IMR-90 (cell line): ENCODE results near the gene PRDX4. TPM values are rescaled to one million over a fixed set of nuclear protein-coding genes. Genes with fewer than 3 reads are reported as not detected.

Experiments used
- ATAC-seq: fragments of 200-7000 bp; cut with Tn5 transposase; 2 replicates; pipeline ENCODE4 v1.9.1; 2020; ENCODE audit warnings: low read depth, mild to moderate bottlenecking, moderate library complexity
- BruUV-seq: library from RNA; stranded (reverse); fragments of 400-500 nt; replicated peaks from 2 replicates; lab custom pipeline; 2021; lab: Mats Ljungman, UMichigan
- CTCF ChIA-PET: fragments of 300-600 bp; formaldehyde crosslinking; extraction: SDS; loops from one replicate; lab custom pipeline; 2021; ENCODE audit warnings: antibody characterized with exemption; lab: Yijun Ruan, JAX
- POLR2A ChIA-PET: fragments of 300-600 bp; sonication (Branson Sonifier 250); formaldehyde crosslinking; loops from one replicate; lab custom pipeline; 2022; ENCODE audit warnings: antibody characterized with exemption; ENCODE audit not compliant: unreplicated experiment; lab: Charles Lee
- DNase-seq: peaks from one replicate; pipeline ENCODE4 v3.0.0; 2013
- H2AFZ ChIP-seq: replicated peaks from 2 replicates; pipeline ENCODE3; 2013; ENCODE audit warnings: low read length, mild to moderate bottlenecking; ENCODE audit not compliant: poor library complexity
- H2AK5ac ChIP-seq: 2 replicates; pipeline ENCODE4 v1.6.1; 2013; ENCODE audit warnings: low read depth, low read length, inconsistent platforms
- H2AK9ac ChIP-seq: replicated peaks from 2 replicates; pipeline ENCODE3; 2013; ENCODE audit warnings: mild to moderate bottlenecking, low read depth, low read length, moderate library complexity; ENCODE audit not compliant: poor library complexity
- H2BK120ac ChIP-seq: 2 replicates; pipeline ENCODE4 v1.6.1; 2013; ENCODE audit warnings: low read depth, low read length, inconsistent platforms
- H2BK15ac ChIP-seq: 3 replicates; pipeline ENCODE4 v1.6.1; 2013; ENCODE audit warnings: low read depth, low read length, inconsistent platforms
- H2BK20ac ChIP-seq: 2 replicates; pipeline ENCODE4 v1.6.1; 2013; ENCODE audit warnings: low read depth, mild to moderate bottlenecking, inconsistent platforms, low read length, moderate library complexity
- H2BK5ac ChIP-seq: 2 replicates; pipeline ENCODE4 v1.6.1; 2013; ENCODE audit warnings: mild to moderate bottlenecking, low read depth, low read length, inconsistent platforms; ENCODE audit not compliant: poor library complexity, severe bottlenecking
- H3K14ac ChIP-seq: replicated peaks from 2 replicates; pipeline ENCODE4 v1.6.1; 2013; ENCODE audit warnings: low read depth, low read length, inconsistent platforms
- H3K18ac ChIP-seq: 2 replicates; pipeline ENCODE4 v1.6.1; 2013; ENCODE audit warnings: low read depth, low read length, control low read depth
- H3K23ac ChIP-seq: 2 replicates; pipeline ENCODE4 v1.6.1; 2013; ENCODE audit warnings: low read depth, low read length, inconsistent platforms
- H3K27ac ChIP-seq: 2 replicates; pipeline ENCODE4 v1.5.1; 2013; ENCODE audit warnings: mild to moderate bottlenecking, control low read depth, low read length; ENCODE audit not compliant: insufficient read depth
- H3K27me3 ChIP-seq: 2 replicates; pipeline ENCODE4 v1.6.1; 2013; ENCODE audit warnings: low read length; ENCODE audit not compliant: control insufficient read depth, insufficient read depth
- H3K36me3 ChIP-seq: 2 replicates; pipeline ENCODE4 v1.6.1; 2013; ENCODE audit warnings: low read length, mixed read lengths; ENCODE audit not compliant: control insufficient read depth, insufficient read depth
- H3K4ac ChIP-seq: 2 replicates; pipeline ENCODE4 v1.6.1; 2013; ENCODE audit warnings: low read depth, low read length, inconsistent platforms
- H3K4me1 ChIP-seq: 2 replicates; pipeline ENCODE4 v1.6.1; 2013; ENCODE audit warnings: low read length, mixed read lengths; ENCODE audit not compliant: control insufficient read depth, insufficient read depth
- H3K4me2 ChIP-seq: 2 replicates; pipeline ENCODE4 v1.6.1; 2013; ENCODE audit warnings: low read depth, mild to moderate bottlenecking, control low read depth, low read length, moderate library complexity
- H3K4me3 ChIP-seq: 2 replicates; pipeline ENCODE4 v1.5.1; 2013; ENCODE audit warnings: low read depth, mild to moderate bottlenecking, control low read depth, low read length, moderate library complexity; ENCODE audit not compliant: insufficient read depth
- H3K56ac ChIP-seq: 2 replicates; pipeline ENCODE4 v1.6.1; 2013; ENCODE audit warnings: low read length, inconsistent platforms; ENCODE audit not compliant: insufficient read depth; ENCODE audit errors: extremely low read depth
- H3K79me1 ChIP-seq, 2 experiments: 2 replicates each; pipeline ENCODE4 v1.6.1; 2013; ENCODE audit warnings: low read length in 2 of 2, inconsistent platforms in 1 of 2, low read depth in 1 of 2
- H3K9ac ChIP-seq: 2 replicates; pipeline ENCODE4 v1.6.1; 2013; ENCODE audit warnings: low read depth, low read length, control low read depth
- H3K9me1 ChIP-seq: 2 replicates; pipeline ENCODE4 v1.6.1; 2013; ENCODE audit warnings: low read length, inconsistent platforms; ENCODE audit not compliant: insufficient read depth
- H3K9me3 ChIP-seq: 2 replicates; pipeline ENCODE4 v1.6.1; 2013; ENCODE audit warnings: low read length; ENCODE audit not compliant: control insufficient read depth, insufficient read depth
- H4K20me1 ChIP-seq: 2 replicates; pipeline ENCODE4 v1.6.1; 2013; ENCODE audit warnings: low read length, inconsistent platforms; ENCODE audit not compliant: insufficient read depth
- H4K5ac ChIP-seq: 2 replicates; pipeline ENCODE4 v1.6.1; 2013; ENCODE audit warnings: mild to moderate bottlenecking, low read depth, low read length, control low read depth
- H4K8ac ChIP-seq, 2 experiments: 2 replicates each; pipeline ENCODE4 v1.6.1; 2013; ENCODE audit warnings: low read depth in 2 of 2, low read length in 2 of 2, control low read depth in 1 of 2, inconsistent platforms in 1 of 2
- H4K91ac ChIP-seq: 2 replicates; pipeline ENCODE4 v1.6.1; 2013; ENCODE audit warnings: low read depth, low read length, inconsistent platforms; ENCODE audit not compliant: insufficient read depth
- BHLHE40 ChIP-seq: fragments of 150-350 bp; IDR thresholded peaks from 2 replicates; pipeline ENCODE4 v1.6.1; 2016; ENCODE audit warnings: mild to moderate bottlenecking, low read depth, low read length
- CEBPB ChIP-seq: IDR thresholded peaks from 2 replicates; pipeline ENCODE4 v1.6.1; 2012; ENCODE audit warnings: low read depth, low read length, improper control_type of control experiment
- CHD1 ChIP-seq: IDR thresholded peaks from 2 replicates; pipeline ENCODE4 v1.6.1; 2012; ENCODE audit warnings: low read depth, low read length, improper control_type of control experiment
- FOS ChIP-seq: fragments of 150-350 bp; IDR thresholded peaks from 2 replicates; pipeline ENCODE4 v1.6.1; 2016; ENCODE audit warnings: low read depth, low read length
- MAFK ChIP-seq: IDR thresholded peaks from 2 replicates; pipeline ENCODE4 v1.6.1; 2012; ENCODE audit warnings: low read depth, low read length, improper control_type of control experiment
- MAZ ChIP-seq: IDR thresholded peaks from 2 replicates; pipeline ENCODE4 v1.6.1; 2012; ENCODE audit warnings: low read depth, mild to moderate bottlenecking, low read length, improper control_type of control experiment, moderate library complexity, borderline replicate concordance
- MXI1 ChIP-seq: IDR thresholded peaks from 2 replicates; pipeline ENCODE4 v1.6.1; 2012; ENCODE audit warnings: low read depth, mild to moderate bottlenecking, low read length, moderate library complexity, borderline replicate concordance
- NFE2L2 ChIP-seq: fragments of 150-350 bp; IDR thresholded peaks from 2 replicates; pipeline ENCODE4 v1.6.1; 2016; ENCODE audit warnings: low read depth, mild to moderate bottlenecking, low read length
- POLR2A ChIP-seq: IDR thresholded peaks from 2 replicates; pipeline ENCODE4 v1.6.1; 2012; ENCODE audit warnings: mild to moderate bottlenecking, low read depth, low read length
- RAD21 ChIP-seq: IDR thresholded peaks from 2 replicates; pipeline ENCODE4 v1.6.1; 2012; ENCODE audit warnings: low read length, improper control_type of control experiment
- RCOR1 ChIP-seq: IDR thresholded peaks from 2 replicates; pipeline ENCODE4 v1.6.1; 2012; ENCODE audit warnings: mild to moderate bottlenecking, low read length, improper control_type of control experiment; ENCODE audit not compliant: insufficient replicate concordance
- RFX5 ChIP-seq: IDR thresholded peaks from 2 replicates; pipeline ENCODE4 v1.8.0; 2012; ENCODE audit warnings: low read depth, mild to moderate bottlenecking, low read length, moderate library complexity
- SMC3 ChIP-seq: fragments of 150-350 bp; IDR thresholded peaks from 2 replicates; pipeline ENCODE4 v1.6.1; 2016; ENCODE audit warnings: low read depth, mild to moderate bottlenecking, antibody characterized with exemption, low read length, moderate library complexity
- WGBS, 2 experiments: methylation state at CpG; one replicate each; pipeline versions ENCODE4 v1.1.5 to v1.1.7; 2013; ENCODE audit warnings: missing lambda C conversion rate in 2 of 2; ENCODE audit not compliant: insufficient read length in 1 of 2; ENCODE audit errors: extremely low coverage in 2 of 2; 5-methylcytosine and 5-hydroxymethylcytosine counted together
- dilution Hi-C: fragments of 300-500 bp; cut with HindIII; formaldehyde crosslinking; loops from one replicate; pipeline ENCODE4 v1.14.3; 2018; ENCODE audit warnings: low sequenced_read_pairs; ENCODE audit not compliant: unreplicated experiment
- in situ Hi-C: fragments of 300-500 bp; cut with MboI; formaldehyde crosslinking; loops from 3 replicates; pipeline ENCODE4 v1.14.3; 2019; ENCODE audit warnings: low sequenced_read_pairs, inconsistent platforms, mixed read lengths
- intact Hi-C: fragments of 100-400 bp; cut with micrococcal nuclease; formaldehyde crosslinking; loops from 2 replicates; pipeline ENCODE4 v1.10.0; 2022
- polyA plus RNA-seq, 3 experiments: library from polyadenylated mRNA; depleted of rRNA; stranded (reverse); fragments of >200 nt; gene quantifications; 2 replicates each; pipeline ENCODE4 v1.2.3, GENCODE V29; 2012; ENCODE audit warnings: low replicate concordance in 1 of 3
- total RNA-seq: library from RNA; depleted of rRNA; stranded (reverse); fragments of >200 nt; gene quantifications from 2 replicates; pipeline ENCODE4 v1.2.3, GENCODE V29; 2012
- TF ChIP-seq, protein P1 (sequence below): fragments of 150-350 bp; IDR thresholded peaks from 2 replicates; pipeline ENCODE4 v1.6.1; 2017; ENCODE audit warnings: mild to moderate bottlenecking, antibody characterized with exemption, low read length, low read depth
- TF ChIP-seq, protein P2 (sequence below): fragments of 150-350 bp; IDR thresholded peaks from 2 replicates; pipeline ENCODE4 v1.6.1; 2016; ENCODE audit warnings: low read depth, mild to moderate bottlenecking, low read length, moderate library complexity, borderline replicate concordance
- TF ChIP-seq, protein P3 (sequence below): conservative IDR thresholded peaks from 2 replicates; pipeline ENCODE4 v1.5.1; 2012; ENCODE audit warnings: mild to moderate bottlenecking, low read depth, low read length, improper control_type of control experiment

Gene PRDX4
- total and polyA plus RNA-seq, 2 of the 4 experiments (the other 2 are of a cell fraction): 194 to 226 TPM

DNA sequence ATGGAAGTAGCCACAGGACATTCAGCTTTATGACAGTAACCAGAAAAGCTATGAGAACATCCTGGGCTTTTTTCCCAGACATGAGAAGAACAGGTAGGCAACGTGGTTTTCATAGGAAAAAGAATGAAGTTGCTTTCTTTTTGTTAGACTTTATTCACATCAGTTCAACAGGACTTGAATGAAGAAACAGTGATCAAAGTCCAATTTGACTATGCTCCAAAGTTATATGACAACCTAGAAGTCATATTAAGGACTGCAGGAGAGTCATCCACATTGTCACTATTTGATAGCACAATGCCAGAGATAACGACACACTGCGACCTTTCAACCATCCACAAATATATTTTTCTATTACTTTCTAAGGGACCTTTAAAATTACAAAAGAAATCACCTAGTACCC, 39.2 kb upstream of the PRDX4 start:
- H3K56ac ChIP-seq: no peak overlapping the region
- H3K14ac ChIP-seq: no peak overlapping the region
- POLR2A ChIA-PET: no interaction called here
- 10% methylated on average over 2 of the region's 3 CpGs; no CpG with 5 or more reads in 1 of the 2 experiments for WGBS, 2 experiments
- in situ Hi-C loops (no loop called here), intact Hi-C loops (no loop called here), dilution Hi-C loops (no loop called here)
- no peak overlapping the region for H2AFZ ChIP-seq
- H3K9me1 ChIP-seq: no peaks in the 10 kb centered on the region
- H3K27ac ChIP-seq: no peak overlapping the region
- no peak overlapping the region for H4K5ac ChIP-seq
- no TSS peak for BruUV-seq
- H3K27me3 ChIP-seq: peaks cover 2% of the 10 kb centered on the region; the same call in 1 of the 2 replicates
- no peaks in the 10 kb centered on the region for H3K4me1 ChIP-seq
- H4K20me1 ChIP-seq: no peaks in the 10 kb centered on the region
- H3K9ac ChIP-seq: no peak overlapping the region
- H2BK20ac ChIP-seq: no peak overlapping the region
- no peak overlapping the region for H3K4me3 ChIP-seq
- ATAC-seq (no peak), DNase-seq (no peak)
- H3K18ac ChIP-seq: no peak overlapping the region
- H3K79me1 ChIP-seq: no peaks in the 10 kb centered on the region
- H3K23ac ChIP-seq: no peak overlapping the region
- H2BK120ac ChIP-seq: no peak overlapping the region
- H4K8ac ChIP-seq: no peak overlapping the region
- H3K4ac ChIP-seq: no peak overlapping the region
- H2BK15ac ChIP-seq: no peak overlapping the region
- CTCF ChIA-PET: no interaction called here
- no peak for TF ChIP-seq SMC3
- TF ChIP-seq, protein P1, sequence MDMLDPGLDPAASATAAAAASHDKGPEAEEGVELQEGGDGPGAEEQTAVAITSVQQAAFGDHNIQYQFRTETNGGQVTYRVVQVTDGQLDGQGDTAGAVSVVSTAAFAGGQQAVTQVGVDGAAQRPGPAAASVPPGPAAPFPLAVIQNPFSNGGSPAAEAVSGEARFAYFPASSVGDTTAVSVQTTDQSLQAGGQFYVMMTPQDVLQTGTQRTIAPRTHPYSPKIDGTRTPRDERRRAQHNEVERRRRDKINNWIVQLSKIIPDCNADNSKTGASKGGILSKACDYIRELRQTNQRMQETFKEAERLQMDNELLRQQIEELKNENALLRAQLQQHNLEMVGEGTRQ: no peak
- TF ChIP-seq NFE2L2: no peak
- no peak for TF ChIP-seq POLR2A
- TF ChIP-seq CEBPB: no peak
- TF ChIP-seq, protein P2, sequence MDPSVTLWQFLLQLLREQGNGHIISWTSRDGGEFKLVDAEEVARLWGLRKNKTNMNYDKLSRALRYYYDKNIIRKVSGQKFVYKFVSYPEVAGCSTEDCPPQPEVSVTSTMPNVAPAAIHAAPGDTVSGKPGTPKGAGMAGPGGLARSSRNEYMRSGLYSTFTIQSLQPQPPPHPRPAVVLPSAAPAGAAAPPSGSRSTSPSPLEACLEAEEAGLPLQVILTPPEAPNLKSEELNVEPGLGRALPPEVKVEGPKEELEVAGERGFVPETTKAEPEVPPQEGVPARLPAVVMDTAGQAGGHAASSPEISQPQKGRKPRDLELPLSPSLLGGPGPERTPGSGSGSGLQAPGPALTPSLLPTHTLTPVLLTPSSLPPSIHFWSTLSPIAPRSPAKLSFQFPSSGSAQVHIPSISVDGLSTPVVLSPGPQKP: no peak
- TF ChIP-seq BHLHE40: no peak
- no peak for TF ChIP-seq MAZ
- no peak for TF ChIP-seq RFX5
- no peak for TF ChIP-seq RCOR1
- no peak for TF ChIP-seq RAD21
- no peak for TF ChIP-seq CHD1
- no peak for TF ChIP-seq MAFK
- TF ChIP-seq, protein P3, sequence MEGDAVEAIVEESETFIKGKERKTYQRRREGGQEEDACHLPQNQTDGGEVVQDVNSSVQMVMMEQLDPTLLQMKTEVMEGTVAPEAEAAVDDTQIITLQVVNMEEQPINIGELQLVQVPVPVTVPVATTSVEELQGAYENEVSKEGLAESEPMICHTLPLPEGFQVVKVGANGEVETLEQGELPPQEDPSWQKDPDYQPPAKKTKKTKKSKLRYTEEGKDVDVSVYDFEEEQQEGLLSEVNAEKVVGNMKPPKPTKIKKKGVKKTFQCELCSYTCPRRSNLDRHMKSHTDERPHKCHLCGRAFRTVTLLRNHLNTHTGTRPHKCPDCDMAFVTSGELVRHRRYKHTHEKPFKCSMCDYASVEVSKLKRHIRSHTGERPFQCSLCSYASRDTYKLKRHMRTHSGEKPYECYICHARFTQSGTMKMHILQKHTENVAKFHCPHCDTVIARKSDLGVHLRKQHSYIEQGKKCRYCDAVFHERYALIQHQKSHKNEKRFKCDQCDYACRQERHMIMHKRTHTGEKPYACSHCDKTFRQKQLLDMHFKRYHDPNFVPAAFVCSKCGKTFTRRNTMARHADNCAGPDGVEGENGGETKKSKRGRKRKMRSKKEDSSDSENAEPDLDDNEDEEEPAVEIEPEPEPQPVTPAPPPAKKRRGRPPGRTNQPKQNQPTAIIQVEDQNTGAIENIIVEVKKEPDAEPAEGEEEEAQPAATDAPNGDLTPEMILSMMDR: no peak
- no peak for TF ChIP-seq MXI1
- no peak for TF ChIP-seq FOS
- H3K9me3 ChIP-seq: no peaks in the 10 kb centered on the region
- H2AK5ac ChIP-seq: no peak overlapping the region
- H2BK5ac ChIP-seq: no peak overlapping the region
- no peak overlapping the region for H2AK9ac ChIP-seq
- no peak overlapping the region for H4K91ac ChIP-seq
- no peaks in the 10 kb centered on the region for H3K36me3 ChIP-seq
- H3K4me2 ChIP-seq: no peak overlapping the region
